Stomach (tissue), 4 donors: ENCODE measurements around the gene ZNF555.

Experiments
- EP300 ChIP-seq: sonication (generic); formaldehyde crosslinking; IDR thresholded peaks from one replicate; pipeline ENCODE4 v1.6.1; 2017; ENCODE audit warnings: antibody characterized with exemption
- TF ChIP-seq, protein P1 (sequence below), 7 experiments: fragments of 450-650 bp in 4 of 7; fragments of 200-600 bp in 3 of 7; sonication (generic) in 3 of 7; IDR thresholded peaks; one replicate each; pipeline ENCODE4 v1.5.1; 2016 to 2019; ENCODE audit warnings: antibody characterized with exemption in 7 of 7, control low read depth in 2 of 7, mild to moderate bottlenecking in 1 of 7

- TF ChIP-seq EP300: no peak
- TF ChIP-seq, protein P1, sequence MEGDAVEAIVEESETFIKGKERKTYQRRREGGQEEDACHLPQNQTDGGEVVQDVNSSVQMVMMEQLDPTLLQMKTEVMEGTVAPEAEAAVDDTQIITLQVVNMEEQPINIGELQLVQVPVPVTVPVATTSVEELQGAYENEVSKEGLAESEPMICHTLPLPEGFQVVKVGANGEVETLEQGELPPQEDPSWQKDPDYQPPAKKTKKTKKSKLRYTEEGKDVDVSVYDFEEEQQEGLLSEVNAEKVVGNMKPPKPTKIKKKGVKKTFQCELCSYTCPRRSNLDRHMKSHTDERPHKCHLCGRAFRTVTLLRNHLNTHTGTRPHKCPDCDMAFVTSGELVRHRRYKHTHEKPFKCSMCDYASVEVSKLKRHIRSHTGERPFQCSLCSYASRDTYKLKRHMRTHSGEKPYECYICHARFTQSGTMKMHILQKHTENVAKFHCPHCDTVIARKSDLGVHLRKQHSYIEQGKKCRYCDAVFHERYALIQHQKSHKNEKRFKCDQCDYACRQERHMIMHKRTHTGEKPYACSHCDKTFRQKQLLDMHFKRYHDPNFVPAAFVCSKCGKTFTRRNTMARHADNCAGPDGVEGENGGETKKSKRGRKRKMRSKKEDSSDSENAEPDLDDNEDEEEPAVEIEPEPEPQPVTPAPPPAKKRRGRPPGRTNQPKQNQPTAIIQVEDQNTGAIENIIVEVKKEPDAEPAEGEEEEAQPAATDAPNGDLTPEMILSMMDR (IDR thresholded peaks at IDR 0.05): no peak
Observed at GRCh38 chr19:2824129-2824528, 17.1 kb upstream of the ZNF555 start.
